H1 (cell line): ENCODE results near the gene ZNF516. TPM values are rescaled to one million over a fixed set of nuclear protein-coding genes. Genes with fewer than 3 reads are reported as not detected.

ENCODE experiments used
- BRCA1 ChIP-seq: IDR thresholded peaks from 2 replicates; pipeline ENCODE4 v1.6.1; 2012; ENCODE audit warnings: low read depth, low read length, improper control_type of control experiment
- CREB1 ChIP-seq: IDR thresholded peaks from 2 replicates; pipeline ENCODE4 v1.6.1; 2012; ENCODE audit warnings: inconsistent platforms
- FOSL1 ChIP-seq: IDR thresholded peaks from 2 replicates; pipeline ENCODE4 v1.6.1; 2011; ENCODE audit warnings: mild to moderate bottlenecking, low read depth, low read length, moderate library complexity; ENCODE audit not compliant: insufficient read depth
- MAFK ChIP-seq: IDR thresholded peaks from 2 replicates; pipeline ENCODE4 v1.6.1; 2012; ENCODE audit warnings: low read depth, mild to moderate bottlenecking, improper control_type of control experiment, low read length
- SRF ChIP-seq: IDR thresholded peaks from 2 replicates; pipeline ENCODE4 v1.6.1; 2011; ENCODE audit warnings: mild to moderate bottlenecking, low read depth, low read length, moderate library complexity
- ZNF274 ChIP-seq: IDR thresholded peaks from 2 replicates; pipeline ENCODE4 v1.7.0; 2012; ENCODE audit warnings: low read length, borderline replicate concordance; ENCODE audit errors: extremely low read depth
- polyA plus RNA-seq, 7 experiments: library from polyadenylated mRNA; depleted of rRNA in 3 of 7; stranded (reverse) in 5 of 7; unstranded in 2 of 7; fragments of >200 nt in 5 of 7; fragments of 200-250 nt in 2 of 7; gene quantifications; 1 replicate in 5 of 7; 2 replicates in 1 of 7; 4 replicates in 1 of 7; pipeline versions ENCODE4 v1.2.1 to v1.2.3, GENCODE V29; 2011 to 2013; ENCODE audit warnings: missing spikeins in 2 of 7, mixed read lengths in 2 of 7
- total RNA-seq: library from RNA; stranded (reverse); fragmentation: NEBNext Ultra II Directional; extraction: Animal tissue kit (Norgen Biotek cat#: 25700); gene quantifications from 2 replicates; pipeline ENCODE4 v1.2.1, GENCODE V29; 2021
- TF ChIP-seq, protein P1 (sequence below): fragments of 300-600 bp; sonication (generic); IDR thresholded peaks from 2 replicates; pipeline ENCODE4 v1.7.1; 2012; ENCODE audit warnings: low read length, moderate library complexity, mild to moderate bottlenecking, inconsistent platforms; ENCODE audit not compliant: insufficient replicate concordance
- TF ChIP-seq, protein P2 (sequence below): IDR thresholded peaks from 2 replicates; pipeline ENCODE4 v1.6.1; 2011; ENCODE audit warnings: low read length, improper control_type of control experiment

The ZNF516 gene
- total and polyA plus RNA-seq, 2 of the 8 experiments (the other 6 are each of a cell fraction or from before 2014, with no cell fraction given) = 7.3 to 17.0 TPM

DNA sequence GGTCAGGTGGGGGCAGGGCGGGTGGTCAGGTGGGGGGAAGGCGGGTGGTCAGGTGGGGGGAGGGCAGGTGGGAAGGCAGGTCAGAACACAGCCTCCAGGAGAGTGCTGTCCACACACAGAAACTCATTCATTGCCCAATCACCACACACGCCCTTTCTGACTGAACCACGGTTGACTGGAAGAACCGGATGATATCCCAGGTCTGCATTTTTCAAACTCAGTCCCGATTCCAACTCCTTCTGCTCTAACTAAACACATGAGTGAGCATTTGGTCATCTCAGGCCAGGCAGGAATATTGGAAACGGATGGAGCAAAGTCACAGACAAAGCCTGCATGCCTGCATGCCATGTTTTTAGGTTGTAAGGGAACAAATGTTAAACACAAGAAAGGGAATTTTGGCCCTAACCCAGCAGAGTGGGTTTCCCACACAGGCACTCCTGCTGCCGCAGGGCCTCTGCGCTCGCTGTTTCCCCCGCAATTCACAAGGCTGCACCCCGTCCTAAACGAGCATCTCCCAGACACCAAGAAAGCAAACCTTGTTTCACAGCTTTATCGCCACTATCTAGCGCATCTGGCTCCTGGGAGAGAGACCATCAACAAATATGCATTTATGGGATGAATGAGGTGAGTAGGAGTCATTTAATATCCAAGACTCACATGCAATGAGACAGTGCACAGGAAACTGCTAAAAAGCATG lies 100.1 kb downstream of the ZNF516 start (continued):
- TF ChIP-seq, protein P1, sequence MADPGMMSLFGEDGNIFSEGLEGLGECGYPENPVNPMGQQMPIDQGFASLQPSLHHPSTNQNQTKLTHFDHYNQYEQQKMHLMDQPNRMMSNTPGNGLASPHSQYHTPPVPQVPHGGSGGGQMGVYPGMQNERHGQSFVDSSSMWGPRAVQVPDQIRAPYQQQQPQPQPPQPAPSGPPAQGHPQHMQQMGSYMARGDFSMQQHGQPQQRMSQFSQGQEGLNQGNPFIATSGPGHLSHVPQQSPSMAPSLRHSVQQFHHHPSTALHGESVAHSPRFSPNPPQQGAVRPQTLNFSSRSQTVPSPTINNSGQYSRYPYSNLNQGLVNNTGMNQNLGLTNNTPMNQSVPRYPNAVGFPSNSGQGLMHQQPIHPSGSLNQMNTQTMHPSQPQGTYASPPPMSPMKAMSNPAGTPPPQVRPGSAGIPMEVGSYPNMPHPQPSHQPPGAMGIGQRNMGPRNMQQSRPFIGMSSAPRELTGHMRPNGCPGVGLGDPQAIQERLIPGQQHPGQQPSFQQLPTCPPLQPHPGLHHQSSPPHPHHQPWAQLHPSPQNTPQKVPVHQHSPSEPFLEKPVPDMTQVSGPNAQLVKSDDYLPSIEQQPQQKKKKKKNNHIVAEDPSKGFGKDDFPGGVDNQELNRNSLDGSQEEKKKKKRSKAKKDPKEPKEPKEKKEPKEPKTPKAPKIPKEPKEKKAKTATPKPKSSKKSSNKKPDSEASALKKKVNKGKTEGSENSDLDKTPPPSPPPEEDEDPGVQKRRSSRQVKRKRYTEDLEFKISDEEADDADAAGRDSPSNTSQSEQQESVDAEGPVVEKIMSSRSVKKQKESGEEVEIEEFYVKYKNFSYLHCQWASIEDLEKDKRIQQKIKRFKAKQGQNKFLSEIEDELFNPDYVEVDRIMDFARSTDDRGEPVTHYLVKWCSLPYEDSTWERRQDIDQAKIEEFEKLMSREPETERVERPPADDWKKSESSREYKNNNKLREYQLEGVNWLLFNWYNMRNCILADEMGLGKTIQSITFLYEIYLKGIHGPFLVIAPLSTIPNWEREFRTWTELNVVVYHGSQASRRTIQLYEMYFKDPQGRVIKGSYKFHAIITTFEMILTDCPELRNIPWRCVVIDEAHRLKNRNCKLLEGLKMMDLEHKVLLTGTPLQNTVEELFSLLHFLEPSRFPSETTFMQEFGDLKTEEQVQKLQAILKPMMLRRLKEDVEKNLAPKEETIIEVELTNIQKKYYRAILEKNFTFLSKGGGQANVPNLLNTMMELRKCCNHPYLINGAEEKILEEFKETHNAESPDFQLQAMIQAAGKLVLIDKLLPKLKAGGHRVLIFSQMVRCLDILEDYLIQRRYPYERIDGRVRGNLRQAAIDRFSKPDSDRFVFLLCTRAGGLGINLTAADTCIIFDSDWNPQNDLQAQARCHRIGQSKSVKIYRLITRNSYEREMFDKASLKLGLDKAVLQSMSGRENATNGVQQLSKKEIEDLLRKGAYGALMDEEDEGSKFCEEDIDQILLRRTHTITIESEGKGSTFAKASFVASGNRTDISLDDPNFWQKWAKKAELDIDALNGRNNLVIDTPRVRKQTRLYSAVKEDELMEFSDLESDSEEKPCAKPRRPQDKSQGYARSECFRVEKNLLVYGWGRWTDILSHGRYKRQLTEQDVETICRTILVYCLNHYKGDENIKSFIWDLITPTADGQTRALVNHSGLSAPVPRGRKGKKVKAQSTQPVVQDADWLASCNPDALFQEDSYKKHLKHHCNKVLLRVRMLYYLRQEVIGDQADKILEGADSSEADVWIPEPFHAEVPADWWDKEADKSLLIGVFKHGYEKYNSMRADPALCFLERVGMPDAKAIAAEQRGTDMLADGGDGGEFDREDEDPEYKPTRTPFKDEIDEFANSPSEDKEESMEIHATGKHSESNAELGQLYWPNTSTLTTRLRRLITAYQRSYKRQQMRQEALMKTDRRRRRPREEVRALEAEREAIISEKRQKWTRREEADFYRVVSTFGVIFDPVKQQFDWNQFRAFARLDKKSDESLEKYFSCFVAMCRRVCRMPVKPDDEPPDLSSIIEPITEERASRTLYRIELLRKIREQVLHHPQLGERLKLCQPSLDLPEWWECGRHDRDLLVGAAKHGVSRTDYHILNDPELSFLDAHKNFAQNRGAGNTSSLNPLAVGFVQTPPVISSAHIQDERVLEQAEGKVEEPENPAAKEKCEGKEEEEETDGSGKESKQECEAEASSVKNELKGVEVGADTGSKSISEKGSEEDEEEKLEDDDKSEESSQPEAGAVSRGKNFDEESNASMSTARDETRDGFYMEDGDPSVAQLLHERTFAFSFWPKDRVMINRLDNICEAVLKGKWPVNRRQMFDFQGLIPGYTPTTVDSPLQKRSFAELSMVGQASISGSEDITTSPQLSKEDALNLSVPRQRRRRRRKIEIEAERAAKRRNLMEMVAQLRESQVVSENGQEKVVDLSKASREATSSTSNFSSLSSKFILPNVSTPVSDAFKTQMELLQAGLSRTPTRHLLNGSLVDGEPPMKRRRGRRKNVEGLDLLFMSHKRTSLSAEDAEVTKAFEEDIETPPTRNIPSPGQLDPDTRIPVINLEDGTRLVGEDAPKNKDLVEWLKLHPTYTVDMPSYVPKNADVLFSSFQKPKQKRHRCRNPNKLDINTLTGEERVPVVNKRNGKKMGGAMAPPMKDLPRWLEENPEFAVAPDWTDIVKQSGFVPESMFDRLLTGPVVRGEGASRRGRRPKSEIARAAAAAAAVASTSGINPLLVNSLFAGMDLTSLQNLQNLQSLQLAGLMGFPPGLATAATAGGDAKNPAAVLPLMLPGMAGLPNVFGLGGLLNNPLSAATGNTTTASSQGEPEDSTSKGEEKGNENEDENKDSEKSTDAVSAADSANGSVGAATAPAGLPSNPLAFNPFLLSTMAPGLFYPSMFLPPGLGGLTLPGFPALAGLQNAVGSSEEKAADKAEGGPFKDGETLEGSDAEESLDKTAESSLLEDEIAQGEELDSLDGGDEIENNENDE = no peak
- TF ChIP-seq CREB1 (no peak), MAFK (no peak), FOSL1 (no peak), BRCA1 (no peak), ZNF274 (no peak), SRF (no peak)
- TF ChIP-seq, protein P2, sequence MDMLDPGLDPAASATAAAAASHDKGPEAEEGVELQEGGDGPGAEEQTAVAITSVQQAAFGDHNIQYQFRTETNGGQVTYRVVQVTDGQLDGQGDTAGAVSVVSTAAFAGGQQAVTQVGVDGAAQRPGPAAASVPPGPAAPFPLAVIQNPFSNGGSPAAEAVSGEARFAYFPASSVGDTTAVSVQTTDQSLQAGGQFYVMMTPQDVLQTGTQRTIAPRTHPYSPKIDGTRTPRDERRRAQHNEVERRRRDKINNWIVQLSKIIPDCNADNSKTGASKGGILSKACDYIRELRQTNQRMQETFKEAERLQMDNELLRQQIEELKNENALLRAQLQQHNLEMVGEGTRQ = no peak
